Skeletal muscle tissue (tissue), 2 donors: ENCODE results near the gene RETSAT. TPM values are rescaled to one million over a fixed set of nuclear protein-coding genes. Genes with fewer than 3 reads are reported as not detected.

Experiments used
- small RNA-seq: library from RNA; depleted of rRNA; stranded (forward); fragments of <200 nt; gene quantifications from one replicate; pipeline ENCODE3, GENCODE V24; 2014
- total RNA-seq: library from RNA; depleted of rRNA; stranded (reverse); fragments of >200 nt; gene quantifications from one replicate; pipeline ENCODE4 v1.2.3, GENCODE V29; 2014

Gene RETSAT
- total RNA-seq, 1 donor from 2014 or later: 20.9 TPM

Small RNA genes lying within 50 kb of the gene (small RNA-seq; reads per million reads assigned to genes)
- gene AC062037.1 (not detected), gene AC062037.2 (not detected), gene RF00019 (not detected), gene RN7SL113P (not detected)

Other genes starting within 250 kb of the RETSAT start
- gene TCF7L1, start 221.1 kb downstream of the RETSAT start, total RNA-seq: 8.9 TPM
- 29.7 TPM for gene TGOLN2, start 26.5 kb downstream of the RETSAT start, total RNA-seq
- gene ELMOD3, start 241 bp upstream of the RETSAT start, total RNA-seq: 8.9 TPM
- gene CAPG, start 55.8 kb upstream of the RETSAT start, total RNA-seq: 22.4 TPM
- not detected for gene SH2D6, start 64.2 kb upstream of the RETSAT start, total RNA-seq
- gene MAT2A, start 184.6 kb upstream of the RETSAT start, total RNA-seq: 57.9 TPM
- 24.5 TPM for gene GGCX, start 207.0 kb upstream of the RETSAT start, total RNA-seq
- 4.7 TPM for gene VAMP8, start 223.1 kb upstream of the RETSAT start, total RNA-seq
- gene VAMP5, start 229.9 kb upstream of the RETSAT start, total RNA-seq: 17.7 TPM
- 74.1 TPM for gene RNF181, start 241.2 kb upstream of the RETSAT start, total RNA-seq
- gene TMEM150A, start 248.2 kb upstream of the RETSAT start, total RNA-seq: 4.7 TPM